GM18511 (cell line): ENCODE data around the gene MT1A.

Experiments used
- ATAC-seq: cut with Tn5 transposase; IDR thresholded peaks from one replicate; pipeline ENCODE4 v1.9.1; 2021; ENCODE audit warnings: mild to moderate bottlenecking, moderate library complexity; ENCODE audit not compliant: unreplicated experiment

Gene MT1A

DNA sequence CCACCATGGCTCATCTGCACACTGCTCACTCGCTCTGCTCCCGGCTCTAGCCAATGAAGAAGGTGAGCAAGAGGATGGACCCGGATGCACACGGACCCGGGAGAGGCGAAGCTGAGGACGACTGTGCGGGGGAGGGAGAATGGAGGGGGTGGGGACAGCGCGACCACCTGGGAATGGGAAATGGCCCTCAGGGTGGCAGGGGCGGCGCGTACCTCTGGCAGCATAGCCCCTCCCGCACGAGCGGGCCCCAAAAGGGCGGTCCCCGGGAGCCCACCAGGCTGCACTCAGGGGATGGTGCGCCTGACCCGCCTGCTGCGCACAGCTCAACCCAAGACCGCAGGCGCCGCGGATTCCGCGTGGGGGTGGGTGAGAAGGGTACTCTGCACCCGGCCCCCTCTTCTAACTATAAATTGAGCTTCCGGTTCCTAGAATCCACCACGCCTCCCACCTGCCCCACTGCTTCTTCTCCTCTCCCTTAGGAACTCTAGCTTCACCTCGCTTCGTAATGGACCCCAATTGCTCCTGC, 37.3 kb downstream of the MT1A start:
- ATAC-seq, result no peak

DNA sequence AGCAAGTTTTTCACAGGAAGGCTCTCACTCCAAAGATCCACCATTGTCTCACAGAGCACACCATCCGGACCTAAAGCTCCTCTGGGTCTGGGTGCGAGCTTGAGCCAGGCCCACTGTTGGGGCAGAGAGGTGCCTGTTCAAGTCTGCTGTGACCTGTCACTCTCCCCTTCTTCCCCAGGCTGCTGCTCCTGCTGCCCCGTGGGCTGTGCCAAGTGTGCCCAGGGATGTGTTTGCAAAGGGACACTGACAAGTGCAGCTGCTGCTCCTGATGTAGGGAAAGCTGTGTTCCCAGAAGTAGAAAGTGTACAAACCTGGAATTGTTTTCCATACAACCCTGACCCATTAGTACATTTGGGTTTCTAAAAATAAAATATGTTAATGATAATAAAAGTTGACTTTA, 39.0 kb downstream of the MT1A start:
- no peak for ATAC-seq

DNA sequence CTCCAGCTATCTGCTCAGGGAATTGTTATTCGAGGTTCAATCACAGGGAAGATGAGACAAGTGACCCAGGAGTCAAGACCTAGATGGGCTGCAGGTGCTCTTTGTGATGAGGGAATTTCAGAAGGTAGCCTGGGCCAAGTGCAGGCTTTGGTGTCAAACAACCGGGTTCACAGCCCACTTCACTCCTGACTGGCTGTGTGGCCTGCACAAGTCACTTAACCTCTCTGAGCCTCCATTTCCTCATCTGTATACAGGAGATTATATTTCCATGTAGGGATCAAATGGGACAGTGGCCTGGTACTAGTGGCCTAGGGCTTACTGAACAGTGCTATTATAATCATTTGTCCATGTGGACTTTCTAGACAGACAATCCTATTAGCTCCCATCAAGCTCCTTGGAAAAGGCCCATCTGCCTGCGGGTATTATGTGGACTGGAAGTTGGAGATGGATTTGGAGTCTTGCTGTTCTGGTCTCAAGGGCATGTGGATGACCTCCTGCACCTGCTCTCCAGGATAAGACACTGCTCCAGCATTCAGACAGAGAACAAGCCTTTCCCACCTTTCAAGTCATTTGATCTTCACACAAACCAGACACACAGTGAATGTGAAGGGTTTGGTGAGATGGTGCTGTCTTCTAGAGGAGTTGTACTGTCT, 40.7 kb downstream of the MT1A start:
- ATAC-seq, result no peak

DNA sequence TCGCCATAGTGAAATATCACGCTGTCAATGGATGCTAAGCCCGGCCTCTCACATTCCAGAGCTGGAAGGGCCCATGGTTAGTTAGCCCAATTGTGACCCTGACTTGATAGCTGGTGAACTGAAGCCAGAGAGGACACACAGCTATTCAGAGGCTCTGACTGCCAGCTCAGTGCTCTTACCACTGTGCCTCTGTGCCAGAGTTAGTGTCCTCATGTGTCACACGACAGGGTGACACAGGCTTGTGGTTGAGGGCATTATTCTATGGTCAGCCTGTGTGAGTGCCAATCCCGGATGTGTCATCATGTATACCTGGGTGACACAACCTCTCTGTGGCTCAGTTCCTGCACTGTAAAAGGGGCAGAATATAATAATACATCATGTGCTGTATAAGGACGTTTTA, 41.4 kb downstream of the MT1A start:
- ATAC-seq, result no peak

DNA sequence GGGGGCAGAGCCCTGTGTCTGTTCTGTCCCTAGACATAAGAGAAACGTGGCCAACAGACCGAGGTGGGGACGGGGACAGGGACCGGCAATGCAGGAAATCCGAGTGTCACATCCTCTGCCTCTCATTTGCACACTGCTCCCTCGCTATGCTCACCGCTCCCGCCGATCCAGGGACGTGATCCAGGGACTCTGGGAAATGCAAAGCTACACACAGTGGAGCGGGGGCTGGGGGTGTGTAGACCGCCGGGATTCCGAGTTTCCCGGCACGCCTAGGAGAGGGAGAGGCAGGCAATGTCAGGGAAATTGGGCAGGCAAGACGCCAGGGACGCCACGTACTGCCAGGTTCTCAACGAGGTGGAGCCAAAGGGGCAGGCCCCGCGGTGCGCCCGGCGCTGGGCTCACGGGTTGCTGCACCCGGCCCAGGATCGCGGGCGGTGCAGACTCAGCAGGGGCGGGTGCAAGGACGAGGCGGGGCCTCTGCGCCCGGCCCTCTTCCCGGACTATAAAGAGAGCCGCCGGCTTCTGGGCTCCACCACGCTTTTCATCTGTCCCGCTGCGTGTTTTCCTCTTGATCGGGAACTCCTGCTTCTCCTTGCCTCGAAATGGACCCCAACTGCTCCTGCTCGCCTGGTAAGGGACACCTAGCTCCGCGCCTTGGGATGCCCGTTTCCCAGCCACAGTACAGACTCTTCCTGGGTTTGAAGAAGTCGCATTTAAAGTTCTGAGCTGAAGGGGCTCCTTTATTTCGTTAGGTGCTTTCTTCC, 43.7 kb downstream of the MT1A start, which contains the start of gene MT1X:
Gene MT1X (plus strand): TSS at position 532 of the 764 bp plus-strand sequence. CDS start 71 bp downstream, at position 603.
- ATAC-seq, result peak; percentile 98

DNA sequence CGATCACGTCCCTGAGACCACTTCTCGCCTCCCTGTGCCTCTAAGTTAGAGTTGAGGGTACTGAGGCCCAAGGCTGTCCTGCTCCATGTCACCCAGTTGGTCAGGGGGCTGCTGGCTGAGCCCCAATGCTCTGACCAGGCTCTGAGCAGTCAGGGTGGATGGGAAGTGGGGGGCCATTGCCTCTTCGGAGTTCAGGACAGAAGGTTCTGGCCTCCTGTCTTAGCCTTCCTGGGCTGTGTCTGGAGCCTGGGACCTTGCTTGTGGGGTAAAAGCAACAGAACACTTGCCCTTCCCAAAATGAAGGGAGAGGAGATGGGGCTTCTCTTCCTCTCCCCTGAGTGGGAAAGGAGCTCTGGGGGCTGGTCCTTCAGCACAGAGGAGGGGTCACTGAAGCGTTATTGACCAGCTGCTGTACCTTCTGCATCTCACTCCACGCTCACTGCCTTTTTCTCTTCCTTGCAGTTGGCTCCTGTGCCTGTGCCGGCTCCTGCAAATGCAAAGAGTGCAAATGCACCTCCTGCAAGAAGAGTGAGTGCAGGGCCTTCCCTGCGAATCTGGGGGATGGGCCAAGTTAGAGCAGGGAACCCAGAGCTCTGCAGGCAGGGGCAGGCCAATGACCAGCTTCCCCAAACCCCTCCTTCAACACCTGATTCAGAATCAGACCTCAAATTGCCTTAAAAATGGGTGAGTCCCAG, 44.4 kb downstream of the MT1A start:
- peak; percentile 15 for ATAC-seq

DNA sequence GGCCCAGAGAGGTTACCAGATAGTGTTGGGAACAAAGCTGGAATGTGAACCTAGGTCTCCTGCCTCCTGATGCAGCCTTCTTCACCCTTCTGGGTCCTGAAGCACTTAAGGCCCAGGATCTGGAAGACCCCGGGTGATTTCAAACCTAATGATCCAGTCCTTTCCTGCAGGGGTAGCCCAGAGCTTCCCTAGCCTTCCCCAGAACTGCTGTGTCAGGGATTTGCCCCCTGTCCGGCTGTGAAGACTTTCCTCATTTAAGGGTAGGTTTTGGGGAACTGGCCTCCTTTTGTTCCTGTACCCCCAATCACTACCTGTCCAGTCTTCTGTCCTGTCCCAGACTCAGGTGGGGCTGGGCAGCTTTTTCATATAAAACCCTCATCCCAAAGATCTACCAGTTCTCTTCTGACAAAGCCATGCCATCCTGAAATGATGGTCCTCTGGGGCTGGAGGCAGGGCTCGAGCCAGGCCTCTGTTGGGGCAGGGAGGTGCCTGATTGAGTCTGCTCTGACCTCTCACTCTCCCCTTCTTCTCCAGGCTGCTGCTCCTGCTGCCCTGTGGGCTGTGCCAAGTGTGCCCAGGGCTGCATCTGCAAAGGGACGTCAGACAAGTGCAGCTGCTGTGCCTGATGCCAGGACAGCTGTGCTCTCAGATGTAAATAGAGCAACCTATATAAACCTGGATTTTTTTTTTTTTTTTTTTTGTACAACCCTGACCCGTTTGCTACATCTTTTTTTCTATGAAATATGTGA, 45.1 kb downstream of the MT1A start:
- ATAC-seq, result no peak

DNA sequence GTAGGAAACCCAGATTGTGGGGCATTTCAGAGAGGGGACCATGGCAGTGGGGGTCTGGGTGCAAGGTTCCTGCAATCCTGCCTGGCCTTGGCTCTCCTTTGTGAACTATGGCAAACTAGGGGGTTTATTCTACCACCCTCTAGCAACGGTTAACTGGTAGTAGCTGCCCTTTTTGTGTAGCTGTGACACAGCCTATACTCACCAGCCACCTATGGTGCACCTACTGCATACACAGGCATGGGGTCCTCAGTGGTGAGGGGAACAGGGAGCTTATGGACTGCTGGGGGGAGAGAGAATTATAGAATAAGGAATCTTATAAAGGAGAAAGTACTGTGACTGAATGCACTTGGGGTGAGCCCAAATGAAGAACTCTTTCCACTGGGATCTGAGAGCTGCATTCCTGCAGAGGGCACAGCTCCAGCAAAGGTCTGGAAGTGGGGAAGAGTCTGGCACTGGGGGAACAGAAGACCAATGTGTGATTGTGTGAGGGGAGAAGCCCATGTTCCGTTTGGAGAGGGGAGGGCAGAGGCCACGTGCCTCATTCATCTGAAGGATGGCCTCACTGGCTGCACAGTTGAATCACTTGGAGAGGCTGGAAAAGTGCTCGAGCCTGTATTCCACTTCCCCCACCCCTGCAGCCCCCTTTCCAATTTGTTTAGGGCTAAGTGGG, 45.9 kb downstream of the MT1A start:
- ATAC-seq, result no peak

DNA sequence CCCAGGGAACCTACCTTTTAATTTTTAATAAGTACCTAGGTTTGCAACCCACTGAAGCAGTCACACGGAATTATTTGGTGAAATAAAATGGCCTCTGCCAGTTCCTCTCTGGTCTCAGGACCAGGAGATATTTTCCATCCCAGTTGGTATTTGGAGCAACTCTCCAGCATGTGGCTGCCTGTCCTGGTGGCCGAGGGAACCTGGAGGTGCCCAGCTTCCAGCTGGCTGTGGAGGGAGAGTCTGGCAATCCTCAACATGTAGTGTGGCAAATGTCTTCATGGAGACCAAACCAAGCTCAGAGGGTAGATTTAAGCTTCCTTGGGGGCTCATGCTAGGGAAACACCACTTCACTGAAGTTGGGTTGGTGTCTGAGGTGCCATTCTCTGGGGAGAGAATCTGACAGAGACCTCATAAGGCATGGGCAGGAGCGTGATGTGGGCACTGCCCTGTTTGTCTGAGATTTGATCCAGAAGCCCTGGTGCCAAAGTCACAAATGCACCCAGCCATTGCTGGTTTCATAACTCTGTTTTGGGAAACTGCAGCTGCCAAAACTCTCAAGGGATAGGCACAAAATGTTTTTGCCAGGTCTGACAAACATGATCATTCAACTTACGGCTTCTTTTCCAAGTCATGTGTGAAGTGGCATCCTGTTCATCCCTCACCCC, 46.6 kb downstream of the MT1A start:
- ATAC-seq, result no peak

DNA sequence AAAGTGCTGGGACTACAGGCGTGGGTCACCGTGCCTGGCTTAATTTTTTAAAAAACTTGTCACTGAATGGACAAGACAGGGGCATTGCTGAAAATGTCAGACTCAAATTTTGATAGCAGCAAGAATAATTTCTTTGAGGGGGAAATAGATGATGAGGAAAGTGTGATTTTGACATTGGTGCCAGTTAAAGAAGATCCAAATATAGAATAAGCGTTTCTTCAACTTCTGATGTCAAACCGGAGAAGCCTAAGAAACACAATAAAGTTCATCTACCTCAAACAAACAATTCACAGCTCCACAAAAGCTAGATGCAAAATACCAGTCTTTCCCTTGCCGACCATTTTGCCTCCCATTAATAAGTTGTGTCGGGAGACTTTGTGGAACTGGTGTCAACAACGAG, 48.3 kb downstream of the MT1A start:
- ATAC-seq, result no peak

DNA sequence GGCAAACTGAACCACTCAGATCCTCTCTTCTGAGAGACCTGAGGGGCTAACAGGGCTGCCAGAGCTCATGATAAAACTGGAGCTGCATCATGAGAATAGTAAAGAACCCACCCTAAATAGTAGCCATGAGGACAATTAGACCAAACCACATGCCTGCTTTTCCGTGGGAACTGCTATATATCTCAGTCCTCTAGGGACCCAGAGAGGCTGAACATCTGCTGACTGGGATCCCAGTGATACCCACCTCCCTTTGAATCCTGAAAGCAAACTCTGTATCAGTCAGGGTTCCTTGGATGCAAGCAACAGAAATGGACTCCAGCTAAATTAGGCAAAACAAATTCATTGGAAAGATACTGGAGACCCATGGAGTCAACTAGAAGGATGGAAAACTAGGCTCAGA, 50.3 kb downstream of the MT1A start:
- ATAC-seq, result no peak

DNA sequence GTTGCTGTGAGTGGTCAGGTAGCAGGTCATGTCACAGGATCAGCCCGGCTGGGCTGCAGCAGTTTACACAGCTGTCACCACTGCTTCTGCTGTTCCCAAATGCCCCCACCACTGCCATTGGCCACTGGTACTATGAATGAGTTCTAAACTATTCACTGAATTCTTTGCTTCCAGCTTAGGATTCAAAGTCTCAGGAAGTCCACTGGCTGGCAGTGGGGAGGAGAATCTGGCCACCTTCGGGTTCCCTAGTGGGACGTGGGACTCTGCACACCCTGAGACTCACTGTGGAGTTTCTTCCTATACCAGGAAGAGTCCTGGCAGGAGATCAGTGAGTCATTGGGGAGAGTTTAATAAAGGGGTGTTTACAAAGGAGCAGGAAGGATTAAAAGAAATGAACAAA, 50.7 kb downstream of the MT1A start:
- no peak for ATAC-seq
